ENCODE results near the gene CORO1C. TPM values are rescaled to one million over a fixed set of nuclear protein-coding genes. Genes with fewer than 3 reads are reported as not detected.
A peak's percentile ranks its signal among the peaks of the same experiment; 100 is the strongest.

CORO1C gene
- total and polyA plus RNA-seq, 9 of the 15 experiments (the other 6 are each of a cell fraction or from before 2014, with no cell fraction given): 55.2 to 280 (median 150) TPM

DNA sequence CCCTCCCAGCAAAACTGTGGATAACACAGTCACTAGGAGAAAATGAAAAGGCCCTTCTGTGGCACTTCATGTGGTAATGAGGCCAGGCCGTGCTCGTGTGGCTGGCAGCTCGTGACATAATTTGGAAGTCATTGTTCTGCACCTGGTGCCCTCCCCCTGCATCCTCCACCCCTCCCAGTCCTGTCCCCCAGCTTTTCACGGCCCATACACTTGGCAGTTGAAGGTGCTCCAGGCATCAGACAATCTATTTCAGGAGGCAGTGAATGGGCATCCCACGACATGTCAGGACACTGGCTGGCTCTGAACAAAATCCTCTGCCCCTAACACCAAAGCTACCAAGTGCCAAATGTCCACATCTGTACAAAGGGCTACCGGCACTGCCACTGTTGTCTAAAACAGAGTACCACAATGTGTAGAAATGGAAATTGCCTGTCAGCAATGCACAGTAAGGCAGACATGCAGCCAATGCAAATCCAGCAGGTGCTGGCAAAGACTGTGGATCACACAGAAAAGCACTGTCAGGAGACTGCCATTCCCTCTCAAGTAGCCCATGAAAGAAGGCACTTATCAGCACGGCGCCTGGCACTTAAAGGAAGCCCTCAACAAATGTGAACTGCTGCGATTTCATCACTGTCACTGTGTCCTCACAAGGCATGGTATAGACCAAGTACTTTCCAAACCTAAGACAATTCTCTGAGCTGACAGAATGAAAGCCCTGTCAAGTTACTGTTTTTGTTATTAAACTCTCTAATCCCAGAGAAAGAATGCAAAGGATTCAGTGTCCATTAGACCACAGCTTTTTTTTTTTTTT lies 39.1 kb downstream of the CORO1C start (continued):
- TF ChIP-seq ZNF764 (CRISPR knock-in tag; IDR thresholded peaks at IDR 0.05; ENCODE audit: low read depth) (no peak), PCBP2 (IDR thresholded peaks at IDR 0.05; ENCODE audit: low read depth, low read length, poor library complexity, severe bottlenecking) (no peak), RCOR1 (IDR thresholded peaks at IDR 0.05; ENCODE audit: borderline replicate concordance in 1 of 2, low read depth in 2 of 2, low read length in 2 of 2) (no peak), ZNF134 (CRISPR knock-in tag; conservative IDR thresholded peaks at IDR 0.05) (no peak), TAF15 (IDR thresholded peaks at IDR 0.05; ENCODE audit: low read depth, low read length) (no peak), ILK (tag; IDR thresholded peaks at IDR 0.05; ENCODE audit: borderline replicate concordance, low read depth) (no peak), ZNF143 (CRISPR knock-in tag; IDR thresholded peaks at IDR 0.05) (0 out of 2 replicates have a peak, but pooled peaks have one; percentile 19), ZNF263 (CRISPR knock-in tag; IDR thresholded peaks at IDR 0.05; ENCODE audit: borderline replicate concordance) (no peak), SMARCA5 (IDR thresholded peaks at IDR 0.05) (no peak), NFE2L1 (tag; IDR thresholded peaks at IDR 0.05; ENCODE audit: borderline replicate concordance, low read depth) (no peak), ATF3 (IDR thresholded peaks at IDR 0.05) (peak; percentile 24; the same call in 1 of the 2 replicates), ATF3 (CRISPR knock-in tag; conservative IDR thresholded peaks at IDR 0.05) (no peak), KAT2B (IDR thresholded peaks at IDR 0.05; ENCODE audit: low read depth, low read length) (no peak), CBFA2T3 (IDR thresholded peaks at IDR 0.05) (no peak), PCBP1 (IDR thresholded peaks at IDR 0.05; ENCODE audit: low read depth, low read length, poor library complexity, severe bottlenecking) (no peak), NFE2 (IDR thresholded peaks at IDR 0.05; ENCODE audit: low read depth) (no peak), NR4A1 (CRISPR knock-in tag; IDR thresholded peaks at IDR 0.05) (no peak), NR4A1 (tag; IDR thresholded peaks at IDR 0.05) (peak; percentile 45; the same call in 1 of the 2 replicates), BACH1 (tag; IDR thresholded peaks at IDR 0.05) (no peak), ZNF655 (CRISPR knock-in tag; IDR thresholded peaks at IDR 0.05) (no peak), GTF2A2 (tag; IDR thresholded peaks at IDR 0.05) (no peak), SP2 (IDR thresholded peaks at IDR 0.05; ENCODE audit: extremely low read depth, low read depth, low read length, poor library complexity, severe bottlenecking) (no peak)
- TF ChIP-seq, protein P1, sequence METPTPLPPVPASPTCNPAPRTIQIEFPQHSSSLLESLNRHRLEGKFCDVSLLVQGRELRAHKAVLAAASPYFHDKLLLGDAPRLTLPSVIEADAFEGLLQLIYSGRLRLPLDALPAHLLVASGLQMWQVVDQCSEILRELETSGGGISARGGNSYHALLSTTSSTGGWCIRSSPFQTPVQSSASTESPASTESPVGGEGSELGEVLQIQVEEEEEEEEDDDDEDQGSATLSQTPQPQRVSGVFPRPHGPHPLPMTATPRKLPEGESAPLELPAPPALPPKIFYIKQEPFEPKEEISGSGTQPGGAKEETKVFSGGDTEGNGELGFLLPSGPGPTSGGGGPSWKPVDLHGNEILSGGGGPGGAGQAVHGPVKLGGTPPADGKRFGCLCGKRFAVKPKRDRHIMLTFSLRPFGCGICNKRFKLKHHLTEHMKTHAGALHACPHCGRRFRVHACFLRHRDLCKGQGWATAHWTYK (CRISPR knock-in tag; IDR thresholded peaks at IDR 0.05): no peak
- TF ChIP-seq, protein P2, sequence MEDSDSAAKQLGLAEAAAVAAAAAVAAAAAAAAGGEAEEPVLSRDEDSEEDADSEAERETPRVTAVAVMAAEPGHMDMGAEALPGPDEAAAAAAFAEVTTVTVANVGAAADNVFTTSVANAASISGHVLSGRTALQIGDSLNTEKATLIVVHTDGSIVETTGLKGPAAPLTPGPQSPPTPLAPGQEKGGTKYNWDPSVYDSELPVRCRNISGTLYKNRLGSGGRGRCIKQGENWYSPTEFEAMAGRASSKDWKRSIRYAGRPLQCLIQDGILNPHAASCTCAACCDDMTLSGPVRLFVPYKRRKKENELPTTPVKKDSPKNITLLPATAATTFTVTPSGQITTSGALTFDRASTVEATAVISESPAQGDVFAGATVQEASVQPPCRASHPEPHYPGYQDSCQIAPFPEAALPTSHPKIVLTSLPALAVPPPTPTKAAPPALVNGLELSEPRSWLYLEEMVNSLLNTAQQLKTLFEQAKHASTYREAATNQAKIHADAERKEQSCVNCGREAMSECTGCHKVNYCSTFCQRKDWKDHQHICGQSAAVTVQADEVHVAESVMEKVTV (CRISPR knock-in tag; IDR thresholded peaks at IDR 0.05): no peak
